Smooth muscle cell (in vitro differentiated cells): ENCODE results near the gene PRKG1. TPM values are rescaled to one million over a fixed set of nuclear protein-coding genes. Genes with fewer than 3 reads are reported as not detected.
A peak's percentile ranks its signal among the peaks of the same experiment; 100 is the strongest.

ENCODE experiments used
- DNase-seq: peaks from one replicate; lab custom pipeline; 2025; ENCODE audit not compliant: unreplicated experiment; lab: John Stamatoyannopoulos, UW
- H2AFZ ChIP-seq: fragments of 200-600 bp; sonication (generic); 2 replicates; pipeline ENCODE4 v1.6.0; 2016; ENCODE audit warnings: antibody characterized with exemption, low read depth, mild to moderate bottlenecking
- H3F3A ChIP-seq: fragments of 200-600 bp; sonication (generic); 2 replicates; pipeline ENCODE4 v1.6.0; 2017; ENCODE audit warnings: antibody characterized with exemption, low read depth
- H3K27ac ChIP-seq: fragments of 200-600 bp; sonication (generic); 2 replicates; pipeline ENCODE4 v1.5.1; 2016; ENCODE audit warnings: low read depth, mild to moderate bottlenecking
- H3K27me3 ChIP-seq: fragments of 200-600 bp; sonication (generic); 2 replicates; pipeline ENCODE4 v1.6.1; 2016; ENCODE audit warnings: low read depth, mild to moderate bottlenecking
- H3K36me3 ChIP-seq: fragments of 200-600 bp; sonication (generic); 2 replicates; pipeline ENCODE4 v1.5.1; 2016; ENCODE audit warnings: low read depth
- H3K4me1 ChIP-seq: fragments of 200-600 bp; sonication (generic); 2 replicates; pipeline ENCODE4 v1.5.1; 2016; ENCODE audit warnings: low read depth
- H3K4me2 ChIP-seq: fragments of 200-600 bp; sonication (generic); 2 replicates; pipeline ENCODE4 v1.6.0; 2016; ENCODE audit warnings: mild to moderate bottlenecking
- H3K4me3 ChIP-seq: fragments of 200-600 bp; sonication (generic); 2 replicates; pipeline ENCODE4 v1.5.1; 2016; ENCODE audit warnings: mild to moderate bottlenecking
- H3K79me2 ChIP-seq: fragments of 200-600 bp; sonication (generic); 2 replicates; pipeline ENCODE4 v1.6.0; 2016; ENCODE audit warnings: low read depth, mild to moderate bottlenecking
- H3K9ac ChIP-seq: fragments of 200-600 bp; sonication (generic); 2 replicates; pipeline ENCODE4 v1.6.0; 2016; ENCODE audit warnings: low read depth
- H3K9me3 ChIP-seq: fragments of 200-600 bp; sonication (generic); replicated peaks from 2 replicates; pipeline ENCODE4 v1.5.1; 2016; ENCODE audit warnings: low read depth
- H4K20me1 ChIP-seq: fragments of 200-600 bp; sonication (generic); 2 replicates; pipeline ENCODE4 v1.6.0; 2016; ENCODE audit warnings: low read depth
- WGBS: methylation state at CpG from one replicate; pipeline ENCODE4 v1.1.7; 2016; ENCODE audit warnings: low lambda C conversion rate; 5-methylcytosine and 5-hydroxymethylcytosine counted together
- polyA plus RNA-seq: library from polyadenylated mRNA; unstranded; fragments of >200 nt; fragmentation: Nextera tagmentation; extraction: Ambion mirVana; gene quantifications from 2 replicates; pipeline ENCODE4 v1.2.1, GENCODE V29; 2016
- total RNA-seq: library from RNA; depleted of rRNA; stranded (reverse); fragments of >200 nt; gene quantifications from 2 replicates; pipeline ENCODE4 v1.2.3, GENCODE V29; 2014
- TF ChIP-seq, protein P1 (sequence below): fragments of 200-600 bp; sonication (generic); IDR thresholded peaks from 2 replicates; pipeline ENCODE4 v1.5.1; 2017; ENCODE audit warnings: borderline replicate concordance, mild to moderate bottlenecking, antibody characterized with exemption; ENCODE audit not compliant: insufficient read depth, poor library complexity, severe bottlenecking

Gene PRKG1
- total RNA-seq, result 13.4 and 22.0 TPM in 2 replicates
- polyA plus RNA-seq, result 5.4 and 7.2 TPM in 2 replicates

DNA sequence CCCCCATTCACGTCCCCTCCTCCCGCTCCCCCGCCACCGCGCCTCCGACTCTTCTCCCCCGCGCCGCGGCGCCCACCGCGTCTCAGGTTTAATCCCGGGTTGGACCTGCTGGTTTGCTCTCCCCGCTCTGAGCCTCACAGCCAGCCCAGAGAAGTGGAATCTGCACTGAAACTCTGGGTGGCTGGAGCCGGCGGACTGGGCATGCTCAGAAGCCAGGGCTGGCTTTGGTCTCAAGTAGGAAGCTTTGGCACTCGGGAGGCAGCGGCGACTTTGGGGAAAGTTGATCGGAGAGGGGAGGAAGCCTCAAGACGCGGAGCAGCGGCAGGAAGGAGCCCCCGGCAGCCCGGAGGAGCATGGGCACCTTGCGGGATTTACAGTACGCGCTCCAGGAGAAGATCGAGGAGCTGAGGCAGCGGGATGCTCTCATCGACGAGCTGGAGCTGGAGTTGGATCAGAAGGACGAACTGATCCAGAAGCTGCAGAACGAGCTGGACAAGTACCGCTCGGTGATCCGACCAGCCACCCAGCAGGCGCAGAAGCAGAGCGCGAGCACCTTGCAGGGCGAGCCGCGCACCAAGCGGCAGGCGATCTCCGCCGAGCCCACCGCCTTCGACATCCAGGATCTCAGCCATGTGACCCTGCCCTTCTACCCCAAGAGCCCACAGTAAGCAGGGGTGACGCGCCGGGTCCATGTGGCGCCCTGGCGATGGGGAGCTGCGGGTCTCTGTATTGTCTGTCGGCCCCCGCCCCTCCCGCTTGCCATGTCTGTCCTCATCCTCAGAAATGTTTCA lies at the start of gene PRKG1:
TSS of gene PRKG1 (plus strand) at position 250 of the 791 bp plus-strand sequence.
- H3K36me3 ChIP-seq, result no peaks in the 10 kb centered on the region
- H3K4me3 ChIP-seq, result peak within 1 kb of the TSS; percentile 67
- peak within 1 kb of the TSS; percentile 99 for H3K4me2 ChIP-seq
- H3K79me2 ChIP-seq, result no peaks in the 10 kb centered on the region
- peaks cover 31% of the 10 kb centered on the region for H3K4me1 ChIP-seq
- peak within 1 kb of the TSS; percentile 21 for H3K9ac ChIP-seq
- TF ChIP-seq, protein P1, sequence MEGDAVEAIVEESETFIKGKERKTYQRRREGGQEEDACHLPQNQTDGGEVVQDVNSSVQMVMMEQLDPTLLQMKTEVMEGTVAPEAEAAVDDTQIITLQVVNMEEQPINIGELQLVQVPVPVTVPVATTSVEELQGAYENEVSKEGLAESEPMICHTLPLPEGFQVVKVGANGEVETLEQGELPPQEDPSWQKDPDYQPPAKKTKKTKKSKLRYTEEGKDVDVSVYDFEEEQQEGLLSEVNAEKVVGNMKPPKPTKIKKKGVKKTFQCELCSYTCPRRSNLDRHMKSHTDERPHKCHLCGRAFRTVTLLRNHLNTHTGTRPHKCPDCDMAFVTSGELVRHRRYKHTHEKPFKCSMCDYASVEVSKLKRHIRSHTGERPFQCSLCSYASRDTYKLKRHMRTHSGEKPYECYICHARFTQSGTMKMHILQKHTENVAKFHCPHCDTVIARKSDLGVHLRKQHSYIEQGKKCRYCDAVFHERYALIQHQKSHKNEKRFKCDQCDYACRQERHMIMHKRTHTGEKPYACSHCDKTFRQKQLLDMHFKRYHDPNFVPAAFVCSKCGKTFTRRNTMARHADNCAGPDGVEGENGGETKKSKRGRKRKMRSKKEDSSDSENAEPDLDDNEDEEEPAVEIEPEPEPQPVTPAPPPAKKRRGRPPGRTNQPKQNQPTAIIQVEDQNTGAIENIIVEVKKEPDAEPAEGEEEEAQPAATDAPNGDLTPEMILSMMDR, result no peak
- H3K27ac ChIP-seq, result no peak within 1 kb of the TSS
- H2AFZ ChIP-seq, result peak within 1 kb of the TSS; percentile 93
- peaks cover 36% of the 10 kb centered on the region for H3K27me3 ChIP-seq
- H3K9me3 ChIP-seq, result no peaks in the 10 kb centered on the region
- peak; percentile 35 for DNase-seq
- peaks cover 38% of the 10 kb centered on the region for H4K20me1 ChIP-seq
- under 1% methylated on average over 57 of the region's 59 CpGs for WGBS
- H3F3A ChIP-seq, result peaks cover 7% of the 10 kb centered on the region

DNA sequence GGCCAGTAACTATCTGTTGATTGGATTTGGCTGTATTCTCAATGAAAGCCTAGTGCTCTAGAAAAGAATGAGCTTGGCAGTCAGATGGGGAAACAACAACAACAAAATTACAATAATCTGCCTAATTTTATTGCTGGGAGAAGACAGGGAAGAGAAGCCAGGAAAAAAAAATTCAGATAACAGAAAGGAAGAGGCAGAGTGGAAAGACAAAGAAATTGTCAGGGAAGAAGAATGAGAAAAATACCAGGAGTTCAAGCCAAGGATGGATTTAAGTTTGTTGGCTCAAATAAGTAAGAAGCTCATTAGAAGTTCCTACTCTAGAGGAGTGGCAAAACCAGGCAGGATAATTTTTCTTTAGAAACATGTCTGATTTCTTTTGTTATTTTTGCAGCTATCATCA lies 45.9 kb upstream of the PRKG1 start:
- Histone ChIP-seq H2AFZ (no peak overlapping the region), H3K4me3 (no peak overlapping the region), H3K4me1 (no peaks in the 10 kb centered on the region), H3K36me3 (no peaks in the 10 kb centered on the region), H3K9ac (no peak overlapping the region), H3F3A (no peaks in the 10 kb centered on the region), H3K79me2 (no peaks in the 10 kb centered on the region), H3K4me2 (no peak overlapping the region), H4K20me1 (no peaks in the 10 kb centered on the region), H3K27me3 (no peaks in the 10 kb centered on the region), H3K27ac (no peak overlapping the region), H3K9me3 (no peaks in the 10 kb centered on the region)
- TF ChIP-seq, protein P1, result no peak
- no peak for DNase-seq

DNA sequence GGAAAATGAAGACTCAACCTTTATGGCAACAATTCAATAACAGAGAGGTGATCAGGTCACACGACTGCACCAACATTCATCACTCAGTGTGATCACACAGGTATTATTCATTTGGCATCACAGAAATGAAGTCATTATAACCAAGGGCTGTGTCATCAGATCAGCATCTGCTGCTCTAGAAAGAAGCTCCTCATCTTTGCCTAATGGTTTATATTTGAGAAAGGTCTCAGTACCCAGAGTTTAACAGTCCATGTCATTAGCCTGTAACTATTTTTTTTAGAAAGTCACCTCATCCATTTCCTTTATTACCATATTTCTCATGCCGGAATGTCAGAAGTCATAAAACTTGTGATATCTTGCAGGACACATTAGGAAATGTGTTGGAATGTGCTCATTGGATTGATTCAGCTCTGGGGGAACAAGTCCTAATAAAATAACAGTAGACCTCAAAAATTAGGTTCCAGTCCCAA lies 45.1 kb upstream of the PRKG1 start:
- Histone ChIP-seq H3K9ac (no peak overlapping the region), H3K9me3 (no peaks in the 10 kb centered on the region), H3K27me3 (no peaks in the 10 kb centered on the region), H3F3A (no peaks in the 10 kb centered on the region), H2AFZ (no peak overlapping the region), H3K4me1 (peaks cover 4% of the 10 kb centered on the region), H3K36me3 (no peaks in the 10 kb centered on the region), H3K79me2 (no peaks in the 10 kb centered on the region), H4K20me1 (no peaks in the 10 kb centered on the region), H3K4me2 (peak overlapping the region; percentile 36), H3K4me3 (no peak overlapping the region), H3K27ac (no peak overlapping the region)
- TF ChIP-seq, protein P1, result no peak
- no peak for DNase-seq
- 75% methylated on average over 2 of the region's 2 CpGs for WGBS
